Coronary artery (tissue), 2 donors: ENCODE results near the gene HMGB4.
A peak's percentile ranks its signal among the peaks of the same experiment; 100 is the strongest.

Experiments used
- DNase-seq: peaks from one replicate; pipeline ENCODE4 v3.0.0-alpha.2; 2017; ENCODE audit warnings: low spot score
- H3K27ac ChIP-seq, 2 donors: fragments of 200-600 bp; sonication (generic); one replicate each; pipeline ENCODE4 v1.5.1; 2016 to 2019
- H3K4me3 ChIP-seq: fragments of 200-600 bp; sonication (generic); 2 replicates; pipeline ENCODE4 v1.5.1; 2016; ENCODE audit warnings: mild to moderate bottlenecking, moderate library complexity
- TF ChIP-seq, protein P1 (sequence below): fragments of 200-600 bp; sonication (generic); IDR thresholded peaks from one replicate; pipeline ENCODE4 v1.5.1; 2019; ENCODE audit warnings: antibody characterized with exemption

The HMGB4 gene

DNA sequence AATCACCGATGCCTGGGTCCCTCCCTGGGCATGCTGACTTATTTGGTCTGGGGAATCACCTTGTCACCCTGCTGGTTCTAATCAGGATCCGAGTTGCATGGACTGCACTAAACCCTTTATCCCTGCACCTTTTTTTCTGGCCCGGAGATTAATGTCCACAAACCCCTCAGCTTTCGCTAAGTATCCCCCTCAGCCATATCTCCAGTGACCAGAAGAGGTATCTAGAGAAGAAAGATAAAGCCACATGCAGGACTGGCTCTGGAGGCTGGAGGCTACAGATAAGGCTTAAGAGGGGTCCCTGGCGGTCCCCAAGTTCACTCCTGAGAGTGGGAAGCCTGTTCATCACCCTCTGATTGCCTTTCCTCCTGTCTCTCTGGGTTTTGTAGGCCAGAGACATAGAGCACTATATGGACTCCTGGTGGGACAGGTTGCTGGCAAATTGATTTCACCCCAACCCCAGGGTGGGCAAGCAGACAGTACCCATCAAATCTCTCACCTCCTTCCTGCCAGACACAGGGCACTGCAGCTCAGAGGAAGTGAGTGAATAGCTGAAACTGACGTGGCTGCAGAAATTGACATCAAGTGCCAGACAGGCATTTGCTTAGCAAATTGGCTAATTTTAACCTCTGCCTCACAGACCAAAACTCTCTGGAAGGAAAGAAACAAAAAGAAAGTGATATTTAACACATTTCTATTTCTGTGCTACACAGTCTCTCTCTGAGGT is 38.8 kb downstream of the HMGB4 start:
- peak; percentile 53 for DNase-seq
- Histone ChIP-seq H3K27ac (no peak overlapping the region), H3K4me3 (no peak overlapping the region)
- TF ChIP-seq, protein P1, sequence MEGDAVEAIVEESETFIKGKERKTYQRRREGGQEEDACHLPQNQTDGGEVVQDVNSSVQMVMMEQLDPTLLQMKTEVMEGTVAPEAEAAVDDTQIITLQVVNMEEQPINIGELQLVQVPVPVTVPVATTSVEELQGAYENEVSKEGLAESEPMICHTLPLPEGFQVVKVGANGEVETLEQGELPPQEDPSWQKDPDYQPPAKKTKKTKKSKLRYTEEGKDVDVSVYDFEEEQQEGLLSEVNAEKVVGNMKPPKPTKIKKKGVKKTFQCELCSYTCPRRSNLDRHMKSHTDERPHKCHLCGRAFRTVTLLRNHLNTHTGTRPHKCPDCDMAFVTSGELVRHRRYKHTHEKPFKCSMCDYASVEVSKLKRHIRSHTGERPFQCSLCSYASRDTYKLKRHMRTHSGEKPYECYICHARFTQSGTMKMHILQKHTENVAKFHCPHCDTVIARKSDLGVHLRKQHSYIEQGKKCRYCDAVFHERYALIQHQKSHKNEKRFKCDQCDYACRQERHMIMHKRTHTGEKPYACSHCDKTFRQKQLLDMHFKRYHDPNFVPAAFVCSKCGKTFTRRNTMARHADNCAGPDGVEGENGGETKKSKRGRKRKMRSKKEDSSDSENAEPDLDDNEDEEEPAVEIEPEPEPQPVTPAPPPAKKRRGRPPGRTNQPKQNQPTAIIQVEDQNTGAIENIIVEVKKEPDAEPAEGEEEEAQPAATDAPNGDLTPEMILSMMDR = no peak

DNA sequence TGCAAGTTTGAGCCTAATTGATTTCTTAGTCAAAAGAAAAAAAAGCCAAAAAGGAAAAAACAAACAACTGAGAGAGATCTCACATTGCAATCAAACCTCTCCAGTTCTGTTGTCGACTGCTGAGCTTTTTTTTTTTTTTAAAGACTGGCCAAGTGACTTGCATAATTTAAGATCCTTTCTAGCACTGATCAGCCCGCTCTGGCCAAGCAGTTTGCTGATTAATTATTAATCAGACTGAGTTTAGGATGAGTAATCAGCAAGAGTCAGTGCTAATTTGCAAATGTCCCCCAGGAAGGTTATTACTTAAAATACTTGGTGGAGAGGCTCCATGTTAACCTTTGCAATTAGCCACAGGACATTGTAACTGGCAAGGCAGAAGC is 39.3 kb downstream of the HMGB4 start:
- TF ChIP-seq, protein P1 = no peak
- Histone ChIP-seq H3K4me3 (no peak overlapping the region), H3K27ac (no peak overlapping the region)
- peak; percentile 17 for DNase-seq

DNA sequence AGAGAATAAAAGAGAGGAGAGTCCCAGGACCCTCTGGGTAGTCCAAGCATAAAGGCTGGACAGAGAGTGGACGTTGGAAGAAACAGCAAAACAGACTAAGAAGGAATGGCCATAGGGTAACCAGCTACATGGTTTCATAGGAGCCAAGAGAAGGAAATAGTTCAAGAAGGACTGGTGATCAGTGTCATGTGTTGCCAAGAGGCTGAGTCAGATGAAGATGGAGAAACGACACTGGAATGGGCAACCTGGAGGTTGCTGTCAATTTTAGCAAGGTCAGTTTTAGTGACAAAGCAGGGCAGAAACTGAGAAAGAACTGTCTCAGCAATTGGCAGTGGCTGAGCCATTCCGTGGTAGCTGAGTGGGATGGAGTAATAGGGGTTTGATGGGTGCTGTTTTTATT is 41.4 kb downstream of the HMGB4 start:
- DNase-seq = peak; percentile 16
- Histone ChIP-seq H3K27ac (no peak overlapping the region), H3K4me3 (no peak overlapping the region)
- TF ChIP-seq, protein P1 = no peak

DNA sequence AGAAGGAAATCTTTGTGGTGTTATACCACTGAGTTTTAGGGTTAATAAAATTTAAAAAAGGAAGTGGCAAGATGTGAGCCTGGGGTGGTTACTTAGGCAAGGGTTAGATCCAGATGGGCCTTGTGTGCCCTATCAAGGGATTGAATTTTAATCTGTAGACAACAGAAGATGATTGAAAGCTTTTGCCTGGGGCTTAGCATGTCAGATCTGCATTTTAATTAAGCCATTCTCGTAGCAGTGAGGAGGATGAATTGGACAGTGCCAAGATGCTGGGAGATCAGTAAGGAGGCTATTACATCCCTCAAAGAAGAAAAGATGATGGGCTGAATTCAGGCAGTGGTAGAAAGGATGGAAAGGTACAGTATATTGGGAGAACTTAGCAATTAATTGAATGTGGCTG is 42.3 kb downstream of the HMGB4 start:
- Histone ChIP-seq H3K27ac (no peak overlapping the region), H3K4me3 (no peak overlapping the region)
- TF ChIP-seq, protein P1 = no peak
- DNase-seq = no peak

DNA sequence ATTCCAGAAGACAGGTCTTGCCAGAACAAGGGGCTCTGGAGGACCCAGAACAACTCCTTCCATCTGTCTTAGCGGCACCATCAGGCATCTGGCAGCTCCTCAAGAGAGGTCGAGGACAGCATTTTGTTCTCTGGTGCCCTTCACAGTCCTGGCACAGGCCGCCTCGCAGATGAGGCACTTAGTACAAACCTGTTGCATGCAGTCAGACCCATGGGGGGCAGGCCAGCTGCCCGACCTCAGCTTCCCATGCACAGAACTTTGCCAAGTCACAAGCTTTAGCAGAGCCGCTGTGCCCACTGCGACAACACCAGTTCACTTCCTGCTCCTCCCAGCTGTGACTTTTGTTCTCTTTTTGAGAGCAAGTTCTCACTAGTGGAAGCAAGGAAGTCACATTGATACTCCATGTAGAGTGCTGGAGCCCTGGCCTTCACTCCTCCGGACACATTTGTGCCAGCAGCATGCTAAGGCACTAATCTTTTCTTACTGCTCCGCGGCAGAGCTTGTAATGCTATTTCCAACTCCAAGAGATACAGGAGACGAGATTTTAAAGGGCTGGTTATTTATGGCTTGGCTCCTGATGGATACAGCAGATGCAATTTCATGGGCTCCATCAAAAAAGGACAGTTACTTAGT is 44.6 kb downstream of the HMGB4 start:
- Histone ChIP-seq H3K27ac (no peak overlapping the region), H3K4me3 (no peak overlapping the region)
- TF ChIP-seq, protein P1 = no peak
- peak; percentile 60 for DNase-seq
